IPS DF 4.7 (cell line): ENCODE results near the gene CYTH1.
"Not testable (repeated sequence)": the region's sequence is repeated elsewhere in the genome, so short reads cannot be mapped to it uniquely, and the experiment has no call there.

Source experiments
- DNase-seq: peaks from one replicate; pipeline ENCODE4 v3.0.0-alpha.2; 2013; ENCODE audit warnings: low spot score; ENCODE audit errors: extremely low read depth

Gene CYTH1

GRCh38 chr17:78763561-78763960 is 18.5 kb downstream of the CYTH1 start:
- DNase-seq = no peak

- DNase-seq = no peak
Observed at GRCh38 chr17:78761789-78762406, 20.2 kb downstream of the CYTH1 start.

GRCh38 chr17:78759969-78760352 is 22.1 kb downstream of the CYTH1 start:
- no peak for DNase-seq

GRCh38 chr17:78759203-78759968 is 22.7 kb downstream of the CYTH1 start:
- DNase-seq = no peak

GRCh38 chr17:78753316-78754250 is 28.5 kb downstream of the CYTH1 start:
- DNase-seq = no peak

- DNase-seq = no peak
Observed at GRCh38 chr17:78751447-78752161, 30.5 kb downstream of the CYTH1 start.

- DNase-seq = not testable (repeated sequence)
Observed at GRCh38 chr17:78751000-78751399, 31.1 kb downstream of the CYTH1 start.

- DNase-seq = no peak
Observed at GRCh38 chr17:78748730-78749317, 33.2 kb downstream of the CYTH1 start.

- DNase-seq = no peak
Observed at GRCh38 chr17:78748048-78748729, 33.9 kb downstream of the CYTH1 start.

- no peak for DNase-seq
Observed at GRCh38 chr17:78747488-78747887, 34.6 kb downstream of the CYTH1 start.

- DNase-seq = no peak
Observed at GRCh38 chr17:78746949-78747269, 35.2 kb downstream of the CYTH1 start.

GRCh38 chr17:78746263-78746948 is 35.7 kb downstream of the CYTH1 start:
- DNase-seq = no peak

GRCh38 chr17:78745407-78746088 is 36.5 kb downstream of the CYTH1 start:
- no peak for DNase-seq

GRCh38 chr17:78742901-78743300 is 39.2 kb downstream of the CYTH1 start:
- DNase-seq = no peak

- DNase-seq = no peak
Observed at GRCh38 chr17:78741644-78742284, 40.3 kb downstream of the CYTH1 start.

GRCh38 chr17:78739331-78739931 is 42.6 kb downstream of the CYTH1 start:
- DNase-seq = no peak

GRCh38 chr17:78738698-78739097 is 43.4 kb downstream of the CYTH1 start:
- no peak for DNase-seq

GRCh38 chr17:78738278-78738677 is 43.8 kb downstream of the CYTH1 start:
- no peak for DNase-seq
